LHCN-M2 (cell line): ENCODE data around the gene TSPAN18. TPM values are rescaled to one million over a fixed set of nuclear protein-coding genes. Genes with fewer than 3 reads are reported as not detected.

Source experiments
- DNase-seq: peaks from one replicate; pipeline ENCODE4 v3.0.0-alpha.2; 2012; ENCODE audit warnings: low read depth
- total RNA-seq: library from RNA; depleted of rRNA; stranded (reverse); fragments of >200 nt; gene quantifications from 2 replicates; pipeline ENCODE4 v1.2.3, GENCODE V29; 2014; rRNA removed

The TSPAN18 gene
- total RNA-seq, 1 experiment from 2014 or later: not detected

- DNase-seq: no peak
Measured at GRCh38 chr11:44978274-44978960, 251.7 kb downstream of the TSPAN18 start.

GRCh38 chr11:44978961-44979331, 252.2 kb downstream of the TSPAN18 start:
- no peak for DNase-seq

GRCh38 chr11:44979543-44980399, 253.0 kb downstream of the TSPAN18 start:
- DNase-seq: no peak

GRCh38 chr11:44980533-44981427, 254.0 kb downstream of the TSPAN18 start:
- DNase-seq: no peak

Other genes starting within 250 kb of the TSPAN18 start
- gene CD82, start 161.3 kb upstream of the TSPAN18 start, total RNA-seq: 304 and 372 TPM in 2 replicates
- gene TP53I11, start 223.9 kb downstream of the TSPAN18 start, total RNA-seq: 13.3 and 21.6 TPM in 2 replicates